Esophagus squamous epithelium (tissue), 4 donors: ENCODE measurements around the gene CCDC83.

Source experiments
- CTCF ChIP-seq, 6 experiments: fragments of 450-650 bp in 4 of 6; fragments of 200-600 bp in 2 of 6; sonication (generic) in 2 of 6; IDR thresholded peaks; one replicate each; pipeline ENCODE4 v1.5.1; 2016 to 2019; ENCODE audit warnings: antibody characterized with exemption in 6 of 6, mild to moderate bottlenecking in 4 of 6, moderate library complexity in 4 of 6
- POLR2A ChIP-seq, 4 donors: fragments of 450-650 bp; IDR thresholded peaks; one replicate each; pipeline ENCODE4 v1.6.1; 2017; ENCODE audit warnings: antibody characterized with exemption in 4 of 4, mild to moderate bottlenecking in 4 of 4, moderate library complexity in 3 of 4

GRCh38 chr11:85955531-85955930, 100.3 kb downstream of the CCDC83 start:
- no peak for TF ChIP-seq CTCF (IDR thresholded peaks at IDR 0.05)
- no peak for TF ChIP-seq POLR2A (IDR thresholded peaks at IDR 0.05)
